ENCODE results near the gene LTB4R2. TPM values are rescaled to one million over a fixed set of nuclear protein-coding genes. Genes with fewer than 3 reads are reported as not detected.

Gene LTB4R2
- total and polyA plus RNA-seq, 7 donors = 0.08 to 2.3 (median 0.96) TPM

DNA sequence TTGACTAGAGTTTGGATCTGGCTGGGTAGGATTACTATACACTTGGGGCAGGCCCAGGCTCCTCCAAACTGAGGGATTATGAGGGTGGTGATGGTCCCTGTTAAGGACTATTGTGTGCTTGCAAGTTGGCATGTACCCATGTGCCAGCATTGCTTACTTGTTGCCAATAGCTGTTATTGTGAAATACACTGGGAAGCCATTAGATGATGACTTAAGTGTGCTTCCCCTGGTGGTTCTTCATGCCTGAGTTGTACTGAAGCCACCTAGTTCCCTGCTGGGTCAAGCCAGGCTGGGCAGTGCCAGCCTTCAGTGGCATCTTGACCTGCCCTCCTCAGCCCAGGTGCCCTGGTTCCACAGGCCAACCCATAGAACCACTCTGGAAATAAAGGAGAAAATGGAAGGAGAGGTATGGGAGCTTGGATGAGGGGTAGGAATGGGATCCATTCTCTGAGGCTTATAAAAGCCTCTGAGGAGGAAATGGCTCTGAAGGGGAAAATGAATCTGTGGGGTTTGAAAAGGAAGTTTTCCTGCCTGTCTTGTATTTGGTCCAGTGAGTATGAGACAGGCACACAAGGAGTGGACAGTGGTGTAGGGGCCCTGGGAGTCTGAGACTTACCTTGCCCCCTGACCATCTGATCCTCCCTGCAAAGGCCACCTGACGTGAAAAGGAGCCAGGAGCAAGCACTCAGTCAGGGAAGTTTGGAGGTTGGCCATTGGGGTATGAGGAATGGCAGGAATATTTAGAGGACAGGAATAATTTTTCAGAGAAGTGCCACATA is 2.1 kb downstream of the LTB4R2 start:
- 91 to 100% (median 100%) methylated on average over 1 of the region's 1 CpG for WGBS, 3 donors
- ATAC-seq (no peak), DNase-seq (no peak)
- Histone ChIP-seq H3K27me3 (ENCODE audit: insufficient read depth in 3 of 3, low read length in 2 of 3) (peaks cover 0 to 16% (median 2%) of the 10 kb centered on the region in 3 donors), H3K36me3 (ENCODE audit: insufficient read depth in 1 of 2, low read depth in 1 of 2) (peaks cover 0 to 11% of the 10 kb centered on the region in 2 donors), H3K4me1 (peaks cover 13% of the 10 kb centered on the region), H3K27ac (peak overlapping the region; percentile 79), H3K4me3 (peak overlapping the region; percentile 68), H3K9me3 (no peaks in the 10 kb centered on the region)
- TF ChIP-seq, protein P1, sequence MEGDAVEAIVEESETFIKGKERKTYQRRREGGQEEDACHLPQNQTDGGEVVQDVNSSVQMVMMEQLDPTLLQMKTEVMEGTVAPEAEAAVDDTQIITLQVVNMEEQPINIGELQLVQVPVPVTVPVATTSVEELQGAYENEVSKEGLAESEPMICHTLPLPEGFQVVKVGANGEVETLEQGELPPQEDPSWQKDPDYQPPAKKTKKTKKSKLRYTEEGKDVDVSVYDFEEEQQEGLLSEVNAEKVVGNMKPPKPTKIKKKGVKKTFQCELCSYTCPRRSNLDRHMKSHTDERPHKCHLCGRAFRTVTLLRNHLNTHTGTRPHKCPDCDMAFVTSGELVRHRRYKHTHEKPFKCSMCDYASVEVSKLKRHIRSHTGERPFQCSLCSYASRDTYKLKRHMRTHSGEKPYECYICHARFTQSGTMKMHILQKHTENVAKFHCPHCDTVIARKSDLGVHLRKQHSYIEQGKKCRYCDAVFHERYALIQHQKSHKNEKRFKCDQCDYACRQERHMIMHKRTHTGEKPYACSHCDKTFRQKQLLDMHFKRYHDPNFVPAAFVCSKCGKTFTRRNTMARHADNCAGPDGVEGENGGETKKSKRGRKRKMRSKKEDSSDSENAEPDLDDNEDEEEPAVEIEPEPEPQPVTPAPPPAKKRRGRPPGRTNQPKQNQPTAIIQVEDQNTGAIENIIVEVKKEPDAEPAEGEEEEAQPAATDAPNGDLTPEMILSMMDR (IDR thresholded peaks at IDR 0.05) = no peak
- intact Hi-C loops (cut with DNase I) = no loop called here

DNA sequence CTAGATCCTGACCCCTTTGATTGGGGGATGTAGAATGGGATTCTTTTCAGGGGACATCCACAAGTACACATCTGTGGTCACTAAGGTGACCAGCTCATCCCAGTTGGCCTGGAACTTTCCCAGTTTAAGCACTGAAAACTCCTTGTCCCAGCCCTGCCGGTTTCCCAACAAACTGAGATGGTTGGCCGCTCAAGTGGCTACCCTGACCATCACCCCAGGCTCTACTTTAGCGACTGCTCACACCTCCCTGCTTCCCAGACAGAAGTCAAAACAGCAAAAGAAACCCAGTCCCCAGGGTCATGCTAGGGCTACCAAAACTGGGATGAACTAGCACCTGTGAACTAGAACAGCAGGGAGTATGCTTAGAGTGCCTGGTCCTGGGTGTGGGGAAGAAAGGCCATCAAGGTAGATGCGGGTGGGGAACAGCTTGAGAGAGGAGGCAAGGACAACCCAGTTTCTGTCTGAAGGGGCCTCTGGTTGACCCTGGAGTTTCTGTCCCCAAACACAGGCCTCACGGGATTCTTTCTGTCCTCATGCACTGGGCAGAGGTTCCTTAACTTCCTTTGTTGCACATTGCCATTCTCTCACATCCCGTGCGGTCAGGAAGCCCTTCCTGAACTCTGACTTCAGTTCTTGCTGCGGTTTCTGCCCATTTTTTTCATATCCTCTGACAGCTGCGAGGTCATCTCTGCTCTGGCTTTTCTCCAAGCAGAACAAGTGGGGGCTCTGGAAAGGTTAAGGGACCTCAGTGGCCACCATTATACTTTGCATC is 3.0 kb downstream of the LTB4R2 start:
- 64 to 69% (median 65%) methylated on average over 9 of the region's 9 CpGs for WGBS, 3 donors
- peak overlapping the region; percentile 63 for H3K27ac ChIP-seq
- intact Hi-C loops (cut with DNase I) = no loop called here
- H3K4me1 ChIP-seq = peaks cover 13% of the 10 kb centered on the region
- ATAC-seq (no peak), DNase-seq (peak in 1 of 2 donors; percentile 53)
- peaks cover 0 to 5% of the 10 kb centered on the region in 2 donors for H3K36me3 ChIP-seq (ENCODE audit: insufficient read depth in 1 of 2, low read depth in 1 of 2)
- H3K4me3 ChIP-seq = no peak overlapping the region
- peaks cover 0 to 24% (median 2%) of the 10 kb centered on the region in 3 donors for H3K27me3 ChIP-seq (ENCODE audit: insufficient read depth in 3 of 3, low read length in 2 of 3)
- TF ChIP-seq, protein P1 (IDR thresholded peaks at IDR 0.05) = no peak
- no peaks in the 10 kb centered on the region for H3K9me3 ChIP-seq

DNA sequence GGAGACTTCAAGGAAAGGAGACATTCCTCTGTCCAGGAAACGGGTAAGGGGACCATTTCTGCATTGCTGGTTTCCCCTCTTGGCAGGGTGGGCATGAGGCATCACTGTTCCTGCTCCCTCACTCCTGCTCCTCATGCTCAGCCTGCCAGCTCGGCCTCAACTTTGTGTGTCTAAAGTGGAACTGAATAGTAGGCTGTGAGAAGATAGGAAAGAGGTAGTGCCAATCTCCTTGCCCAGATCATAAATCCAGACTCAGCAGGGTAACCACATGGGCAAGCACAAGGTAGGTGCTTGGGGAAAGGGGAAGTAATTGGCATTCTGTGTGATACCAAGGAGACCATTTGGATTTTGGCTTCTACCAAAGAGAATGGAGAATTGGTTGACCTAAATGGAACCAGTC is 4.0 kb downstream of the LTB4R2 start:
- TF ChIP-seq, protein P1 (IDR thresholded peaks at IDR 0.05) = no peak
- Histone ChIP-seq H3K4me3 (no peak overlapping the region), H3K4me1 (peaks cover 13% of the 10 kb centered on the region), H3K27me3 (ENCODE audit: insufficient read depth in 3 of 3, low read length in 2 of 3) (peaks cover 0 to 34% (median 4%) of the 10 kb centered on the region in 3 donors), H3K9me3 (no peaks in the 10 kb centered on the region), H3K27ac (no peak overlapping the region), H3K36me3 (ENCODE audit: insufficient read depth in 1 of 2, low read depth in 1 of 2) (peaks cover 0 to under 1% of the 10 kb centered on the region in 2 donors)
- ATAC-seq = no peak
- WGBS, 3 donors = 73 to 84% (median 73%) methylated on average over 2 of the region's 2 CpGs
- intact Hi-C loops (cut with DNase I) = no loop called here
- DNase-seq = no peak

DNA sequence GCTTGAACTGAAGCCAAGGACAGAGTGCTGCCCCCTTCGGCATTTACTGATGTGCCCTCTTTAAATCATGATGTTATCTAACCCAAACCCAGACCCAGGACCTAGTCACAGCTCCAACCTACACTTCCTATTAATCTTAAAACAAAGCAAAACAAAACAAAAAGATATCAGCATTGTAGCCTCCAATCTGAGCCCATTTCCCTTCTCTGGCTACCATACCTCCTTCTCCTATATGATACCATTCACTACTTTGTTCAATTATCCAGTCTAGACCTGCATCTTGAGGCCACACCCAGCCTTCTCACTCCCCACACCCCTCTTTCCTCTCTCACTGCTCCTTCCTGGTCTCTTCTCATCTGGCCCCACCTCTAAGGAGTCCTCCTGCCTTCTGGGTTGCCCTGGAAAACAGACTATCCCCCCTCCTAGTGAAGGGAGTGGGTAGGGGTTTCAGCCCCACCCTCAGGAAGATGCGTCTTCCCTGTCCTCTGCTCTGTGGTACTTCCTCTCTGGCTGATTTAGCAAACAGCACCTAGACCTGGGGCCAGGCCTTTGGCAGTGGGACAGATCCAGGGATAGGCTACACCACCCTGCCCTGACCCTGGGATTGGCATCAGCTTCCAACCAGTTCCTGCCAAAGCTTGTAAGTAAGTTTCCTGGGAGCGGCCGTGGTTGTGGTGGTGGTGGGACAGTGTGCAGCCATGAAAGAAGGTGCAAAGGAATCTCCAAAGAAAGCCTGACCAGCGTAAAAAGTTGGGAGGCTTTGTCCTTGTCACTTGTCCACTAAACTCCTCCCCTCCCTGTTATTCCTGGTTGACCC is 4.6 kb downstream of the LTB4R2 start:
- WGBS, 3 donors = 67 to 76% (median 75%) methylated on average over 5 of the region's 5 CpGs
- TF ChIP-seq, protein P1 (IDR thresholded peaks at IDR 0.05) = no peak
- Histone ChIP-seq H3K27me3 (ENCODE audit: insufficient read depth in 3 of 3, low read length in 2 of 3) (peaks cover 0 to 41% (median 9%) of the 10 kb centered on the region in 3 donors), H3K36me3 (ENCODE audit: insufficient read depth in 1 of 2, low read depth in 1 of 2) (peaks cover 0 to 6% of the 10 kb centered on the region in 2 donors), H3K4me1 (peaks cover 12% of the 10 kb centered on the region), H3K27ac (no peak overlapping the region), H3K4me3 (no peak overlapping the region), H3K9me3 (no peaks in the 10 kb centered on the region)
- intact Hi-C loops (cut with DNase I) = no loop called here
- DNase-seq (peak in 1 of 2 donors; percentile 53), ATAC-seq (no peak)
